ENCODE results near the gene PSMC3IP.

The PSMC3IP gene

DNA sequence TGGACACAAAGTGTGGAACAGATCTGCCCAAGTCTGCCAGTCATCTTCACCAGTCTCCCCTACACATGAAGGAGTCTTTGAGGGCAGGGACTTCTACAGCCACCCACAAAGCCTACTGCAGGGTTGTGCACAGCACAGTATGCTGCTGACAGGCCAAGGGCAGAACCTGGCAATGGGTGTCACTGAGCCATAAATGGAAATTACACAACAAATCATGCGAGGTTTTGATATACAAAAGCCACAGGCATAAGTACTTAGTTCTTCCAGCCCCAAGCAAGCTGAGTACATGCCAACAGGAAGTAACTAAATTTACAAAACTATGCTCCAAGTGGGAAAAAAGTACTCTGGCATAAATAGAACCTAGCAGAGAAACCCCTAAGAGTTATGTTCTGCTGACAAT lies 7.8 kb upstream of the PSMC3IP start:
- no peak for DNase-seq (ENCODE audit: low spot score)

GRCh38 chr17:42584880-42585279 lies 7.4 kb upstream of the PSMC3IP start:
- DNase-seq (ENCODE audit: low spot score): no peak

DNA sequence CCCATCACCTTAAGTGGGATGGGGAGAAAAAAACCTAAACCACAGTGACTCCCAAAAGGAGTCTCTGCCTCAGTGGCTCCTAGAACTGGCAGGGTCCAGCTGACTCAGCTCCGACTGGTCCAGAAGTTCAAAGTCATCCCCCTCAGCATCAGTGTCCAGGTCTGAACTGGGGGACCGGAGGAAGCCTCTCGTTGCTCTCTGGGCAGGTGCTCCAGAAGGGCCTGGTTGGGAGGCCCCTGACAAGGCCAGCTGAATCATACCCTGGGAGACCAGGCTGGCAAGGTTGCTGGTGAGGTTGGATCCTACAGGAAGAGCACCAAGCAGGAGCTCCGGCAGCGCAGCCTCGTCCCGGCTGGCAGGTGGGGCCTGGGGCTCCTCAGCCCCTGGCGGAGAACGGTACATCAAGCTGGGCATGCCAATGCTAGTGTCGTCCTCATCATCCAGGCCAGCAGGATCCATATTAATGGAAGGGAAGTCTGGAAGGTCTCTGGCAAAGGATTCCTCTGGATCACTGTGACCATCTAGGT lies 4.3 kb upstream of the PSMC3IP start:
- no peak for DNase-seq (ENCODE audit: low spot score)

- no peak for DNase-seq (ENCODE audit: low spot score)
Observed at GRCh38 chr17:42579794-42580551, 2.4 kb upstream of the PSMC3IP start.

GRCh38 chr17:42578282-42578869 lies 847 bp upstream of the PSMC3IP start:
- peak; percentile 79 for DNase-seq (ENCODE audit: low spot score)

DNA sequence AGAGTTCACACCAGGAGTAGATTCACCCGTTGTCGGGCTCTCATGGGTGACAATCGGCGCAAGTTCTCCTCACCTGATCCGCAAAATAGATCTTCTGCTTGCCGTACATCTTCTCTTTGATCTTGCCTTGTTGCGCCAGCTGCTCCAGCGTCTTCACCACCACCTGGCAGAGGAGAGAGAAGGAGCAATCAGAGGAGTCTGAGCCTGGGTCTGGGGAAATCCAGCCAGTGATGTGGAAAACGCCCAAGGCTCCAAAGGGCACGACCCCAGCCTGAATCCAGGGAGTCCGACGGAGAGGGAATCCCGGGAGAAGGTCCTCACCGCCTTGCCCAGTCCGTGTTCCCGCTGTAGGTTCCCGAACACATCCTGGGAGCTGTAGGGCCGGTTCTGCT lies 393 bp downstream of the PSMC3IP start:
- no peak for DNase-seq (ENCODE audit: low spot score)

- DNase-seq (ENCODE audit: low spot score): no peak
Observed at GRCh38 chr17:42574463-42574862, 3.1 kb downstream of the PSMC3IP start.

DNA sequence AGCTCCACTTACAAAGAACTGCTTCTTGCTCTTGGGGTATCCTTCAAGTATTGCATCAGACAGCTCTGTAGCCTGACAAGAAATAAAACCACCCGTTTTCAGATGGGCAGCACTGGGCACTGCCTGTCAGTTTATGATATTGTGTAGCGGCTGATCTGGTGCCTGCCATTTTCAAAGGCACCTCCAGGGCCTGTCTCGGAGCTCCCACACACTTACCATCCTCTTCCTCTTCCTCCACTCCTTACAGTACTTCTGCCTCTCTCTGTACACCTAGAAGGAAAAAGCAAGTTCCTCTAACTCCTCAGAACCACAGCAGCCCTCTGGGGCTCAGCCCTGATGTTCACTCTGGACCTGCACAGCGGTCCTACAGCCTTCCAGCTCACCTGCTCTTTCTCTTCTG lies 4.4 kb downstream of the PSMC3IP start:
- no peak for DNase-seq (ENCODE audit: low spot score)

DNA sequence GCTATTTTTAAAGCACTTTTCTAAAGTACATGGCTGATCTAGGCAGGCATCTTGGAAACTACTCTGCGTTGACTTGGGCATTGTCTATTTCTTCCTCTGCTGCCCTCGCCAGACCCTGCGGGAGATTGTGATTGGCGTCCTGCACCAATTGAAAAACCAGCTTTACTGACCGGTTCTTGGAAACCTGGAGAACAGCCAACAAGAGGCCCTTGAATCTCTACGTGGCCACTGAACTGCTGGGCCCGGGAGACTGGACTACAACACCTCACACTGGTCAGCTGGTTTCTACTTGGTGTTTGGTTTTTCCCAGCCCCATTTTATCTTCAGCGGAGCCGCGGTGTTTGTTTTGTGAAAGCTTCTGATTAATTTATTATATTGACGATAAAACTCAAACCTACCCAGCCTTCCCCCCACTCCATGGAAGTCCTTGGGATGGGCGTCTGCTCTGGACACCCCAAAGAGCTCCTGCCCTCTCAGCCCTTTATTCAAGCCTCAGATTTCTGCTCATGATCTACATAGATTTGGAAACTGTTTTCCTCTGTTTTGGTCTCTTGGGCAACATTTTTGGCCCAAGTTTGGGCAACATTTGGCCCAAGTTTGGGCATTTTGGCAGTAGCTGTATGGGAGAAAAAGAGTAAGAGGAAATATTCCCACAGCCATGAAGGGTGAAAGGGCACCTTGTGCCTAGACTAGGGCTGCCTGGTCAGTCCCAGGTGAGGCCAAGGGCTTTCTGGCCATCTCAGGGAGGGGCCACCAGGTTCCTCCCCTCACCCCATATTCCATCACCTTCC lies 5.9 kb downstream of the PSMC3IP start:
- no peak for DNase-seq (ENCODE audit: low spot score)

- DNase-seq (ENCODE audit: low spot score): no peak
Observed at GRCh38 chr17:42568341-42569111, 9.0 kb downstream of the PSMC3IP start.

GRCh38 chr17:42566883-42567573 lies 10.5 kb downstream of the PSMC3IP start, which contains the start of gene MLX:
Gene MLX, plus strand, starts transcription at chr17:42567100. Its CDS starts 25 bp downstream, at chr17:42567125.
- peak; percentile 97 for DNase-seq (ENCODE audit: low spot score)

DNA sequence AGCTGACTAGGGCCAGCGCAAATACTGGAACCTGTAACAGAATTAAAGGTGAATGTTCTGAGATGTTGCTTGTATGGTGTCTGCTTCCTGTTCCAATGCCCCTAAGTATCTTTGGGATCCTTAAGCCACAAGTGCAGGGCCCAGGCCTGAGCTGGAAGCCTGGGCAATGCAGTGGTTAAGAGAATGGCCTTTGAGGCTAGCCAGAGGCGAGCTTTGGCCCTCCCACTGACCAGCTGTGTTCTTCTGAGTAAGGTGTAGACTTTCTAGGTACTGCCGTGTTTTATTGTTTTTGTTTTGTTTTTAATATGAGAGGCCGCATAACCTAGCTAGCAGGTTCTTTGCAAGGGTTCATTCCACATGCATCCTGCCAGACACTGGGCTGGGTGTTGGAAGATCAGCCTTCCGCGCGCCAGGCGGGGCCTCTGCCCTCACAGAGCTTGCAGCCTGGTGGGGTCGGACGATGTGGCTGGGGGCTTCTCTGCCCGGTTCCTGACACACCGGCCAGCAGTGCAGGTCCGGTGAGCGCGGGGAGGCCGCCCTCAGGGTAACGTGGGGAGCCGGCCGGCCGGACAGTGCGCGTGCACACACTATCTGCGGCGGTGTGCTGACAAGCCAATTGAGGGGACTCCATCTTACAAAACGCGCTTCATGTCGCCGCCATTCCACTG lies 11.2 kb downstream of the PSMC3IP start:
- peak; percentile 14 for DNase-seq (ENCODE audit: low spot score)

DNA sequence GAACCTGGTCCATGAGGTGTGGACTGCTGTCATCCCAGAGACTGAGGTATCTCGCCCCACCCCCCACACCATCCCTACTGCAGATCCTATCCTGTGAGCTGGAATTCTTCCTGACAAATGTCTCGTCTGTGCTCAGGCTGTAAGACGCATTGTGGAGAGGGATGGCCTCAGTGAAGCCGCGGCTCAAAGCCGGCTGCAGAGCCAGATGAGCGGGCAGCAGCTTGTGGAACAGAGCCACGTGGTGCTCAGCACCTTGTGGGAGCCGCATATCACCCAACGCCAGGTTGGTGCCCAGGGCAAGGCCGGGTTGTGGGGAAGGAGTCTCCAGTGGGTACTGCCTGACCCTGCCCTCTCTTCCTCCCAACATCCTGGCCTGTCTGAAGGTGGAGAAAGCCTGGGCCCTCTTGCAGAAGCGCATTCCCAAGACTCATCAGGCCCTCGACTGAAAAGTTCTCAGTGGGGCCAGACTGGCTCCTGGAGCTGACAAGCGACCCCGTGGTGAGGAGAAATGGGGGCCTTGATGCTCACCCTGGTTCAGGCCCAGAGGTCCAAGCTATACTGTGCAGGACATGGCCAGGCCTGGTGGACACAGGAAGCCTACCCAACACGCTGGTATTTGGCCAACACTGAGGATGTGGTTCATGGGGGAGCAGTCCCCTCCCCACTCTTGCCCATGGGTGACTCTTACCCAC lies 11.9 kb downstream of the PSMC3IP start:
- DNase-seq (ENCODE audit: low spot score): no peak

DNA sequence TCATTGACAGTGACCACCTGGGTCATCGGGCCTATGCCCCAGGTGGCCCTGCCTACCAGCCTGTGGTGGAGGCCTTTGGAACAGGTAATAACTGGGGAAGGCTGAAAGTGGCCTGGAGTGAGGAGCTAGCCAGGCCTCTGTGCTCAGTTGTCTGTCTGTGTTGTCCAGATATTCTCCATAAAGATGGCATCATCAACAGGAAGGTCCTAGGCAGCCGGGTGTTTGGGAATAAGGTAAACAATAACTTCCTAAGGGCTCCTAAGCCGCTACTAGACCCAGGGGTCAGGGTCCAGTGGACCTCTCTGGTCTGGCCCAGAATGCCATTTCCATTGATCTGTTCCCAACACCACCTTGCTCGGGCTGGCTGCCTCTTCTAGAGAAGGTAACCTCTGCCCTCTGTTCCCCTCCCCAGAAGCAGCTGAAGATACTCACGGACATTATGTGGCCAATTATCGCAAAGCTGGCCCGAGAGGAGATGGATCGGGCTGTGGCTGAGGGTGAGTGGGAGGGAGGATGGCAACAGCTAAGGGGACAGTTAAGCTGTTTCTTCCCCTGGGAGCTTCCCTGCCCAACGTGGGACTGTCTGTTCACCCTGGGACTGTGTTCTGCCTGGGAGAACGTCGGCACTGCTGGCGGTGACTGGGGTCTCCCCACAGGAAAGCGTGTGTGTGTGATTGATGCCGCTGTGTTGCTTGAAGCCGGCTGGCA lies 12.6 kb downstream of the PSMC3IP start:
- DNase-seq (ENCODE audit: low spot score): no peak

- no peak for DNase-seq (ENCODE audit: low spot score)
Observed at GRCh38 chr17:42563950-42564349, 13.6 kb downstream of the PSMC3IP start.

DNA sequence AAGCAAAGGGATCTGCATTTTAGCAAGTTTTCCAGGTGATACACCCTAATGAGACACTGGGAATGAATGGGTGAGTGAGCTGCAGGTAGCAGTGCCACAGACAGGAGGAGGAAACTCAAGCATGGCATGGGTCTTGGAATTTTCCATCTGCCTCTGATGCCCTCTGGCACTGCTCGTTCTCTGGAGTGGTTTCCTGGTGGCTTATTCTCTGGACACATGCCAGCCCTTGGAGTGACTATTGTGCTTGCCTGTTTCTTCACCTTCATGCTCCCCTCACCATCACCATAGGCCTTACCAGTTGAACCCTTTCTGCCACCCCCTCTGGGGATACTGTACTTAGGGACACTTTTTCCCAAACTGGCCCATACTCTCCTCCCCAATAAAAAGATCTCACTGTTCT lies 14.0 kb downstream of the PSMC3IP start:
- DNase-seq (ENCODE audit: low spot score): no peak

DNA sequence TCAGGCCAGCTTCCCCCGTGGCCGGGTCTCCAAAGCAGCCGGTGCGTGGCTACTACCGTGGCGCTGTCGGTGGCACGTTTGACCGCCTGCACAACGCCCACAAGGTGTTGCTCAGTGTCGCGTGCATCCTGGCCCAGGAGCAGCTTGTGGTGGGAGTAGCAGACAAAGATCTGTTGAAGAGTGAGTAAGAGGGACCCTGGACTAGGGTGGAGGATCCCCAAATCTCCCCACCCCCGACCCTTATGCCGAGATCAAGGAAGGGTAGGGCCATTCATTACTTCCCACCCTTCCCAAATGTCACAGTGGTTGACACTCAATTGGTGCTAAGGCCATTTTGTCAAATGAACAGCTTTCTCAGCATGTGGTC lies 14.4 kb downstream of the PSMC3IP start:
- DNase-seq (ENCODE audit: low spot score): no peak

DNA sequence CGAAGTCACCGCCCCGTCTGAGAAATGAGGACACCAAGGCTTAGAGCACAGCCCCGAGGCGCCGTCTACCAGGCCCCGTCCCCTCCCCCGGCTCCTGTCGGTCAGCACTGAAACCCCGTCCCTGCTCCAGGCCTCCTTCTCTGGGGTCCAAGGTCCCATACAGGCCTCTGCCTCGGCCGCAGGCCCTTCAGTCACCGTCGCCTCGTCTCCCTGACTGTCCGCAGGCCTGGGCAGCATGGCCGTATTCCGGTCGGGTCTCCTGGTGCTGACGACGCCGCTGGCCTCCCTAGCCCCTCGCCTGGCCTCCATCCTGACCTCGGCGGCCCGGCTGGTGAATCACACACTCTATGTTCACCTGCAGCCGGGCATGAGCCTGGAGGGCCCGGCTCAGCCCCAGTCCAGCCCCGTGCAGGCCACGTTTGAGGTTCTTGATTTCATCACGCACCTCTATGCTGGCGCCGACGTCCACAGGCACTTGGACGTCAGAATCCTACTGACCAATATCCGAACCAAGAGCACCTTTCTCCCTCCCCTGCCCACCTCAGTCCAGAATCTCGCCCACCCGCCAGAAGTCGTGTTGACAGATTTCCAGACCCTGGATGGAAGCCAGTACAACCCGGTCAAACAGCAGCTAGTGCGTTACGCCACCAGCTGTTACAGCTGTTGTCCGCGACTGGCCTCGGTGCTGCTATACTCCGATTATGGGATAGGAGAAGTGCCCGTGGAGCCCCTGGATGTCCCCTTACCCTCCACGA lies 15.0 kb downstream of the PSMC3IP start:
- no peak for DNase-seq (ENCODE audit: low spot score)

DNA sequence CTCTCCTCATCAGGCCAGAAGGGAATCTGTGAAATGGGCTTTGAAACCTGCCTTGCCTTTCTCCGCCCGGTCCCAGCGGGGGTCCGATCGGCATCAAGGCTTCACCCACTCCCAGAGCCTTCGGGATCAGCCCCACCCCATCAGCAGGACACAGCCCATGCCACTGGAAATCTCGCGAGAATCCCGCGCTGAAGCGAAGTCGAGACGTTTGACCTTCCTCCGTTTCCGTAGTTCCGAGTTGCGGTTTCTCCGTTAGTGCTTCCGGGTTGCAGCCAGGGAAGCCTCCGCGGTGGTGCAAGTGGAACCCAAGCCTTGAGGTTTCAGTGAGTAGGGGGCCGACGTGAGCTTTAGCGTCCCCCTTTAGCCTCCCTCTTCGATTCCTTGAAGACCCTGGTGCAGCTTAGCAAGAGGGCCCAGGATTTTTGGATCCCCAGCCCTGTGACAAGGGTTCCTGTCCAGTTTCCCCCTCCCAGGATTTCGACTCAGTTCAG lies 15.6 kb downstream of the PSMC3IP start, which contains the start of gene COASY:
Gene COASY, plus strand, starts transcription at position 252 of the 491 bp plus-strand sequence. CDS start 475 bp downstream, outside the sequence.
- peak; percentile 95 for DNase-seq (ENCODE audit: low spot score)
